Measurements from ENCODE around the gene ZRANB3. TPM values are rescaled to one million over a fixed set of nuclear protein-coding genes. Genes with fewer than 3 reads are reported as not detected.

Gene ZRANB3
- total RNA-seq, 1 experiment from 2014 or later: 15.9 TPM

DNA sequence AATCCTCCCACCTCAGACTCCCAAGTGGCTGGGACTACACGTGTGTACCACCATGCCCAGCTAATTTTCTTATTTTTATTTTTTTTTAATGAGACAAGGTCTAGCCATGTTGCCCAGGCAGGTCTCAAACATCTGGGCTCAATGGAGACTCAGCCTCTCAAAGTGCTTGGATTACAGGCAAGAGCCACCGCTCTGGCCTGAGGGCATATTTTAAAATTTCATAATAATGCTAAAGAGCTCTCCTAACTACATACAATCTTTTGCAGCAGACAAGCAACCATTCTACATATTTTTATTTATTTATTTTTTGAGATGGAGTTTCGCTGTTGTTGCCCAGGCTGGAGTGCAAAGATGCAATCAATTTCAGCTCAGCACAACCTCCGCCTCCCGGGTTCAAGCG, 271.9 kb downstream of the ZRANB3 start:
- peaks cover 9% of the 10 kb centered on the region for H3K36me3 Mint-ChIP-seq
- no peaks in the 10 kb centered on the region for H3K27me3 Mint-ChIP-seq (ENCODE audit: low read depth)
- ATAC-seq: no peak
- DNase-seq (ENCODE audit: low spot score): no peak
- H3K9me3 Mint-ChIP-seq: peaks cover 6% of the 10 kb centered on the region
- no peak overlapping the region for H3K4me3 Mint-ChIP-seq
- ChIA-PET POLR2A (no interaction called here), CTCF (no interaction called here)
- TF ChIP-seq, protein P1, sequence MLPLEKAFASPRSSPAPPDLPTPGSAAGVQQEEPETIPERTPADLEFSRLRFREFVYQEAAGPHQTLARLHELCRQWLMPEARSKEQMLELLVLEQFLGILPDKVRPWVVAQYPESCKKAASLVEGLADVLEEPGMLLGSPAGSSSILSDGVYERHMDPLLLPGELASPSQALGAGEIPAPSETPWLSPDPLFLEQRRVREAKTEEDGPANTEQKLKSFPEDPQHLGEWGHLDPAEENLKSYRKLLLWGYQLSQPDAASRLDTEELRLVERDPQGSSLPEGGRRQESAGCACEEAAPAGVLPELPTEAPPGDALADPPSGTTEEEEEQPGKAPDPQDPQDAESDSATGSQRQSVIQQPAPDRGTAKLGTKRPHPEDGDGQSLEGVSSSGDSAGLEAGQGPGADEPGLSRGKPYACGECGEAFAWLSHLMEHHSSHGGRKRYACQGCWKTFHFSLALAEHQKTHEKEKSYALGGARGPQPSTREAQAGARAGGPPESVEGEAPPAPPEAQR (CRISPR knock-in tag; IDR thresholded peaks at IDR 0.05): no peak
- TF ChIP-seq, protein P2, sequence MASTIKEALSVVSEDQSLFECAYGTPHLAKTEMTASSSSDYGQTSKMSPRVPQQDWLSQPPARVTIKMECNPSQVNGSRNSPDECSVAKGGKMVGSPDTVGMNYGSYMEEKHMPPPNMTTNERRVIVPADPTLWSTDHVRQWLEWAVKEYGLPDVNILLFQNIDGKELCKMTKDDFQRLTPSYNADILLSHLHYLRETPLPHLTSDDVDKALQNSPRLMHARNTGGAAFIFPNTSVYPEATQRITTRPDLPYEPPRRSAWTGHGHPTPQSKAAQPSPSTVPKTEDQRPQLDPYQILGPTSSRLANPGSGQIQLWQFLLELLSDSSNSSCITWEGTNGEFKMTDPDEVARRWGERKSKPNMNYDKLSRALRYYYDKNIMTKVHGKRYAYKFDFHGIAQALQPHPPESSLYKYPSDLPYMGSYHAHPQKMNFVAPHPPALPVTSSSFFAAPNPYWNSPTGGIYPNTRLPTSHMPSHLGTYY (CRISPR knock-in tag; IDR thresholded peaks at IDR 0.05): no peak
- TF ChIP-seq ZMAT4 (CRISPR knock-in tag; IDR thresholded peaks at IDR 0.05) (no peak), RORB (CRISPR knock-in tag; IDR thresholded peaks at IDR 0.05) (no peak), CREM (CRISPR knock-in tag; IDR thresholded peaks at IDR 0.05) (no peak), NFE2L1 (CRISPR knock-in tag; IDR thresholded peaks at IDR 0.05) (no peak), GTF2I (CRISPR knock-in tag; conservative IDR thresholded peaks at IDR 0.05) (no peak)
- H3K4me1 Mint-ChIP-seq: 0 out of 2 replicates have a peak, but pooled peaks cover 2% of the 10 kb centered on the region
- H3K27ac Mint-ChIP-seq: no peak overlapping the region

DNA sequence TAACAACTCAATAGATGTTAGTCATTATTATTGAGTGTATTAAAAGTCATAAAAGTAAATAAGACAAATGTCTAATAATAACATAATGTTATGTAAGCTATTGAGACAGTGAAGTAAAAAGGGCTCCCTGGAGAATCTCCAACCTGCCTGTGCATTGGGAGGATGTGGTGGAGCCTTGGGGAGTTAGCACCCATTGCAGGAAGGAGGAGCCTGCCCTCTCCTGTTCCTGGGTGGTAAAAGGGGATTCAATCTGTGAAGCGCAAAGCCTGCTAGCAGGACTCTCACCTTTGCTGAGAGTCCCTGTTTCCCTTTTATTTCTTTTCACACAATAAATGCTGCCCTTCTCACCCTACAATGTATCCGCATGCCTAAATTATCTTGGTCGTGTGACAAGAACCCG, 272.8 kb downstream of the ZRANB3 start:
- TF ChIP-seq NR3C1 (CRISPR knock-in tag; conservative IDR thresholded peaks at IDR 0.05; ENCODE audit: low read depth) (no peak), ZNF423 (CRISPR knock-in tag; IDR thresholded peaks at IDR 0.05) (no peak), CREB1 (CRISPR knock-in tag; IDR thresholded peaks at IDR 0.05) (no peak)
- no peaks in the 10 kb centered on the region for H3K27me3 Mint-ChIP-seq (ENCODE audit: low read depth)
- peaks cover 9% of the 10 kb centered on the region for H3K36me3 Mint-ChIP-seq
- H3K4me1 Mint-ChIP-seq: peaks cover 3% of the 10 kb centered on the region; the same call in 1 of the 2 replicates
- ATAC-seq (peak; percentile 78), DNase-seq (ENCODE audit: low spot score) (no peak)
- ChIA-PET POLR2A (no interaction called here), CTCF (no interaction called here)
- H3K27ac Mint-ChIP-seq: no peak overlapping the region
- H3K9me3 Mint-ChIP-seq: peaks cover 6% of the 10 kb centered on the region
- no peak overlapping the region for H3K4me3 Mint-ChIP-seq

DNA sequence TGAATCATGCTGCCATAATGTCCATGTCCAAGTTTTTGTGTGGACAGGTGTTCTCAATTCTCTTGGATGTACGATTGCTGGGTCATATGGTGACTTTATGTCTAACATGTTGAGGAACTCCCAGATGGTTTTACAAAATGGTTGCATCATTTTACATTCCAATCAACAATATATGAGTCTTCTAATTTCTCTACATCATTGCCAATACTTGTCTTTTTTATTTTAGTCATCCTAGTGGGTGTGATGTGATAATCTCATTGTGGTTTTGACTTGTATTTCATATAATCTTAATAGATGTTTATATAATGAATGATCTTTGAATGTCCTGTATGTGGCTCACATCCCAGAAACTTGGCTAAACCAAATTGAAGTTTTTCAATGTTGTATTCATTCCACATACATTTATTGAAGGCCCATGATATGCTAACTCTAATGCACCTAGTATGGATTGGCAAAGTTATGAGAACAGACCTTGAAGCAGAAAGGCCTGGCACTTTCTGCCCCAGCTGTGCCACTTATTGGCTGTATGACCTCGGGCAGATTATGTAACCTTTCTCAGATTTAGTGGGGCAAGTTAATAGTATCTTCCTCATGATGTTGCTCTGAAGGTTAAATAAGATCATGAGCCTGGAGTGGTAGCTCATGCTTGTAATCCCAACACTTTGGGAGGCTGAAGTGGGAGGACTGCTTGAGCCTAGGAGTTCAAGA, 273.5 kb downstream of the ZRANB3 start:
- Mint-ChIP-seq H3K36me3 (peaks cover 9% of the 10 kb centered on the region), H3K4me3 (no peak overlapping the region), H3K4me1 (peaks cover 9% of the 10 kb centered on the region), H3K9me3 (peaks cover 6% of the 10 kb centered on the region), H3K27ac (no peak overlapping the region), H3K27me3 (ENCODE audit: low read depth) (no peaks in the 10 kb centered on the region)
- DNase-seq (ENCODE audit: low spot score) (no peak), ATAC-seq (no peak)
- ChIA-PET POLR2A (no interaction called here), CTCF (no interaction called here)
- TF ChIP-seq, protein P3, sequence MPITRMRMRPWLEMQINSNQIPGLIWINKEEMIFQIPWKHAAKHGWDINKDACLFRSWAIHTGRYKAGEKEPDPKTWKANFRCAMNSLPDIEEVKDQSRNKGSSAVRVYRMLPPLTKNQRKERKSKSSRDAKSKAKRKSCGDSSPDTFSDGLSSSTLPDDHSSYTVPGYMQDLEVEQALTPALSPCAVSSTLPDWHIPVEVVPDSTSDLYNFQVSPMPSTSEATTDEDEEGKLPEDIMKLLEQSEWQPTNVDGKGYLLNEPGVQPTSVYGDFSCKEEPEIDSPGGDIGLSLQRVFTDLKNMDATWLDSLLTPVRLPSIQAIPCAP (CRISPR knock-in tag; IDR thresholded peaks at IDR 0.05): no peak
- no peak for TF ChIP-seq ZMAT4 (CRISPR knock-in tag; IDR thresholded peaks at IDR 0.05)
- no peak for TF ChIP-seq ZNF416 (CRISPR knock-in tag; IDR thresholded peaks at IDR 0.05)
- no peak for TF ChIP-seq EMX1 (CRISPR knock-in tag; IDR thresholded peaks at IDR 0.05)
- TF ChIP-seq ZNF396 (CRISPR knock-in tag; IDR thresholded peaks at IDR 0.05; ENCODE audit: borderline replicate concordance): no peak
- TF ChIP-seq RORB (CRISPR knock-in tag; IDR thresholded peaks at IDR 0.05): no peak
- TF ChIP-seq USF2 (CRISPR knock-in tag; IDR thresholded peaks at IDR 0.05): no peak
- TF ChIP-seq ZNF671 (CRISPR knock-in tag; IDR thresholded peaks at IDR 0.05): no peak
- TF ChIP-seq, protein P4, sequence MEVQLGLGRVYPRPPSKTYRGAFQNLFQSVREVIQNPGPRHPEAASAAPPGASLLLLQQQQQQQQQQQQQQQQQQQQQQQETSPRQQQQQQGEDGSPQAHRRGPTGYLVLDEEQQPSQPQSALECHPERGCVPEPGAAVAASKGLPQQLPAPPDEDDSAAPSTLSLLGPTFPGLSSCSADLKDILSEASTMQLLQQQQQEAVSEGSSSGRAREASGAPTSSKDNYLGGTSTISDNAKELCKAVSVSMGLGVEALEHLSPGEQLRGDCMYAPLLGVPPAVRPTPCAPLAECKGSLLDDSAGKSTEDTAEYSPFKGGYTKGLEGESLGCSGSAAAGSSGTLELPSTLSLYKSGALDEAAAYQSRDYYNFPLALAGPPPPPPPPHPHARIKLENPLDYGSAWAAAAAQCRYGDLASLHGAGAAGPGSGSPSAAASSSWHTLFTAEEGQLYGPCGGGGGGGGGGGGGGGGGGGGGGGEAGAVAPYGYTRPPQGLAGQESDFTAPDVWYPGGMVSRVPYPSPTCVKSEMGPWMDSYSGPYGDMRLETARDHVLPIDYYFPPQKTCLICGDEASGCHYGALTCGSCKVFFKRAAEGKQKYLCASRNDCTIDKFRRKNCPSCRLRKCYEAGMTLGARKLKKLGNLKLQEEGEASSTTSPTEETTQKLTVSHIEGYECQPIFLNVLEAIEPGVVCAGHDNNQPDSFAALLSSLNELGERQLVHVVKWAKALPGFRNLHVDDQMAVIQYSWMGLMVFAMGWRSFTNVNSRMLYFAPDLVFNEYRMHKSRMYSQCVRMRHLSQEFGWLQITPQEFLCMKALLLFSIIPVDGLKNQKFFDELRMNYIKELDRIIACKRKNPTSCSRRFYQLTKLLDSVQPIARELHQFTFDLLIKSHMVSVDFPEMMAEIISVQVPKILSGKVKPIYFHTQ (CRISPR knock-in tag; IDR thresholded peaks at IDR 0.05): no peak
- TF ChIP-seq ZNF263 (CRISPR knock-in tag; IDR thresholded peaks at IDR 0.05; ENCODE audit: low read depth): no peak
- TF ChIP-seq, protein P5, sequence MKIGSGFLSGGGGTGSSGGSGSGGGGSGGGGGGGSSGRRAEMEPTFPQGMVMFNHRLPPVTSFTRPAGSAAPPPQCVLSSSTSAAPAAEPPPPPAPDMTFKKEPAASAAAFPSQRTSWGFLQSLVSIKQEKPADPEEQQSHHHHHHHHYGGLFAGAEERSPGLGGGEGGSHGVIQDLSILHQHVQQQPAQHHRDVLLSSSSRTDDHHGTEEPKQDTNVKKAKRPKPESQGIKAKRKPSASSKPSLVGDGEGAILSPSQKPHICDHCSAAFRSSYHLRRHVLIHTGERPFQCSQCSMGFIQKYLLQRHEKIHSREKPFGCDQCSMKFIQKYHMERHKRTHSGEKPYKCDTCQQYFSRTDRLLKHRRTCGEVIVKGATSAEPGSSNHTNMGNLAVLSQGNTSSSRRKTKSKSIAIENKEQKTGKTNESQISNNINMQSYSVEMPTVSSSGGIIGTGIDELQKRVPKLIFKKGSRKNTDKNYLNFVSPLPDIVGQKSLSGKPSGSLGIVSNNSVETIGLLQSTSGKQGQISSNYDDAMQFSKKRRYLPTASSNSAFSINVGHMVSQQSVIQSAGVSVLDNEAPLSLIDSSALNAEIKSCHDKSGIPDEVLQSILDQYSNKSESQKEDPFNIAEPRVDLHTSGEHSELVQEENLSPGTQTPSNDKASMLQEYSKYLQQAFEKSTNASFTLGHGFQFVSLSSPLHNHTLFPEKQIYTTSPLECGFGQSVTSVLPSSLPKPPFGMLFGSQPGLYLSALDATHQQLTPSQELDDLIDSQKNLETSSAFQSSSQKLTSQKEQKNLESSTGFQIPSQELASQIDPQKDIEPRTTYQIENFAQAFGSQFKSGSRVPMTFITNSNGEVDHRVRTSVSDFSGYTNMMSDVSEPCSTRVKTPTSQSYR (CRISPR knock-in tag; IDR thresholded peaks at IDR 0.05): no peak
- no peak for TF ChIP-seq ETV6 (CRISPR knock-in tag; IDR thresholded peaks at IDR 0.05)
- TF ChIP-seq JAZF1 (CRISPR knock-in tag; IDR thresholded peaks at IDR 0.05): no peak
